ENCODE data around the gene FASTK. TPM values are rescaled to one million over a fixed set of nuclear protein-coding genes. Genes with fewer than 3 reads are reported as not detected.

The FASTK gene
- total RNA-seq, 1 donor, result 86.0 TPM

- H3K4me3 ChIP-seq (ENCODE audit: low read depth, low read length), result peak overlapping the region; percentile 94
- TF ChIP-seq, protein P1, sequence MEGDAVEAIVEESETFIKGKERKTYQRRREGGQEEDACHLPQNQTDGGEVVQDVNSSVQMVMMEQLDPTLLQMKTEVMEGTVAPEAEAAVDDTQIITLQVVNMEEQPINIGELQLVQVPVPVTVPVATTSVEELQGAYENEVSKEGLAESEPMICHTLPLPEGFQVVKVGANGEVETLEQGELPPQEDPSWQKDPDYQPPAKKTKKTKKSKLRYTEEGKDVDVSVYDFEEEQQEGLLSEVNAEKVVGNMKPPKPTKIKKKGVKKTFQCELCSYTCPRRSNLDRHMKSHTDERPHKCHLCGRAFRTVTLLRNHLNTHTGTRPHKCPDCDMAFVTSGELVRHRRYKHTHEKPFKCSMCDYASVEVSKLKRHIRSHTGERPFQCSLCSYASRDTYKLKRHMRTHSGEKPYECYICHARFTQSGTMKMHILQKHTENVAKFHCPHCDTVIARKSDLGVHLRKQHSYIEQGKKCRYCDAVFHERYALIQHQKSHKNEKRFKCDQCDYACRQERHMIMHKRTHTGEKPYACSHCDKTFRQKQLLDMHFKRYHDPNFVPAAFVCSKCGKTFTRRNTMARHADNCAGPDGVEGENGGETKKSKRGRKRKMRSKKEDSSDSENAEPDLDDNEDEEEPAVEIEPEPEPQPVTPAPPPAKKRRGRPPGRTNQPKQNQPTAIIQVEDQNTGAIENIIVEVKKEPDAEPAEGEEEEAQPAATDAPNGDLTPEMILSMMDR (IDR thresholded peaks at IDR 0.05; ENCODE audit: insufficient read depth, low read length), result no peak
- no peak for DNase-seq (ENCODE audit: low read depth)
Observed at GRCh38 chr7:151056666-151057505, 23.7 kb downstream of the FASTK start.

DNA sequence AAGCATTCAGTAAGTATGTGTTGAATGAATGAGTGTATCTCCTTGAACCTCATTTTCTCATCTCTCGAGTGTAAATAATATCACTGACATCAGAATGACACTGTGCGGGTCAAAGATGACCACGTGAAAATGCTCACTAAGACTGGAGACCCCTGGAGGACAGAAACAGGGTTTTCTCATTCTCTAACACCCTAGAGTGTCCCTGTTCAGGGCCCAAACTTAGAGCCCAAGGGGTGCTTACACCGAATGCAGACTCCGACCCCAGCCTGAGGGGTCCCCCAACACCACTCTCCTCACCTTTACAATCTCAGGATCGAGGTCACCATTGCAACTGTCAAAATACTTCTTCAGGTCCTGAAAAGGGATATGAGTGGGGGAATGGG, 24.3 kb downstream of the FASTK start:
- H3K4me3 ChIP-seq (ENCODE audit: low read depth, low read length), result no peak overlapping the region
- DNase-seq (ENCODE audit: low read depth), result no peak
- TF ChIP-seq, protein P1 (IDR thresholded peaks at IDR 0.05; ENCODE audit: insufficient read depth, low read length), result no peak

- no peak overlapping the region for H3K4me3 ChIP-seq (ENCODE audit: low read depth, low read length)
- no peak for DNase-seq (ENCODE audit: low read depth)
- TF ChIP-seq, protein P1 (IDR thresholded peaks at IDR 0.05; ENCODE audit: insufficient read depth, low read length), result no peak
Observed at GRCh38 chr7:151053751-151054150, 26.9 kb downstream of the FASTK start.

GRCh38 chr7:151053096-151053495, 27.5 kb downstream of the FASTK start:
- H3K4me3 ChIP-seq (ENCODE audit: low read depth, low read length), result no peak overlapping the region
- TF ChIP-seq, protein P1 (IDR thresholded peaks at IDR 0.05; ENCODE audit: insufficient read depth, low read length), result no peak
- no peak for DNase-seq (ENCODE audit: low read depth)

- TF ChIP-seq, protein P1 (IDR thresholded peaks at IDR 0.05; ENCODE audit: insufficient read depth, low read length), result no peak
- DNase-seq (ENCODE audit: low read depth), result peak; percentile 65
- no peak overlapping the region for H3K4me3 ChIP-seq (ENCODE audit: low read depth, low read length)
Observed at GRCh38 chr7:151051108-151051507, 29.5 kb downstream of the FASTK start.

DNA sequence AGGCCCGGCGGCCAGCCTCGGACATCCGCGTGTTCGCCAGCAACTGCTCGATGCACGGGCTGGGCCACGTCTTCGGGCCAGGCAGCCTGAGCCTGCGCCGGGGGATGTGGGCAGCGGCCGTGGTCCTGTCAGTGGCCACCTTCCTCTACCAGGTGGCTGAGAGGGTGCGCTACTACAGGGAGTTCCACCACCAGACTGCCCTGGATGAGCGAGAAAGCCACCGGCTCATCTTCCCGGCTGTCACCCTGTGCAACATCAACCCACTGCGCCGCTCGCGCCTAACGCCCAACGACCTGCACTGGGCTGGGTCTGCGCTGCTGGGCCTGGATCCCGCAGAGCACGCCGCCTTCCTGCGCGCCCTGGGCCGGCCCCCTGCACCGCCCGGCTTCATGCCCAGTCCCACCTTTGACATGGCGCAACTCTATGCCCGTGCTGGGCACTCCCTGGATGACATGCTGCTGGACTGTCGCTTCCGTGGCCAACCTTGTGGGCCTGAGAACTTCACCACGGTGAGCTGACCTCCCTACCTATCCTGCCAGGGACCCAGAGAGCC, 31.6 kb downstream of the FASTK start:
- DNase-seq (ENCODE audit: low read depth), result no peak
- TF ChIP-seq, protein P1 (IDR thresholded peaks at IDR 0.05; ENCODE audit: insufficient read depth, low read length), result no peak

More for the DNA sequence above, 31.6 kb downstream of the FASTK start:
- H3K4me3 ChIP-seq (ENCODE audit: low read depth, low read length), result no peak overlapping the region

Measured in fibroblast of the aortic adventitia (primary cell).